Retinal pigment epithelial cell (primary cell): ENCODE measurements around the gene NFATC2.

Source experiments
- DNase-seq: peaks from one replicate; pipeline ENCODE4 v3.0.0-alpha.2; 2010; ENCODE audit warnings: low read depth
- H3K4me3 ChIP-seq: 2 replicates; pipeline ENCODE4 v1.5.1; 2011; ENCODE audit warnings: mild to moderate bottlenecking, low read length, control low read depth, moderate library complexity
- CTCF ChIP-seq: conservative IDR thresholded peaks from 2 replicates; pipeline ENCODE4 v1.5.1; 2011; ENCODE audit warnings: low read depth, low read length, control low read depth, inconsistent platforms

NFATC2 gene

GRCh38 chr20:51470499-51470820, 72.1 kb downstream of the NFATC2 start:
- TF ChIP-seq CTCF = no peak
- no peak overlapping the region for H3K4me3 ChIP-seq
- DNase-seq = no peak

- DNase-seq = no peak
- TF ChIP-seq CTCF = no peak
- H3K4me3 ChIP-seq = no peak overlapping the region
These were observed 72.7 kb downstream of the NFATC2 start for GRCh38 chr20:51469578-51470498.

GRCh38 chr20:51469046-51469445, 73.5 kb downstream of the NFATC2 start:
- no peak for TF ChIP-seq CTCF
- H3K4me3 ChIP-seq = no peak overlapping the region
- no peak for DNase-seq

GRCh38 chr20:51468636-51469035, 73.9 kb downstream of the NFATC2 start:
- TF ChIP-seq CTCF = no peak
- H3K4me3 ChIP-seq = no peak overlapping the region
- no peak for DNase-seq

- no peak for TF ChIP-seq CTCF
- no peak overlapping the region for H3K4me3 ChIP-seq
- no peak for DNase-seq
These were observed 74.4 kb downstream of the NFATC2 start for GRCh38 chr20:51467956-51468626.

- TF ChIP-seq CTCF = no peak
- H3K4me3 ChIP-seq = no peak overlapping the region
- no peak for DNase-seq
These were observed 78.5 kb downstream of the NFATC2 start for GRCh38 chr20:51463998-51464397.

- TF ChIP-seq CTCF = no peak
- DNase-seq = no peak
- no peak overlapping the region for H3K4me3 ChIP-seq
These were observed 79.0 kb downstream of the NFATC2 start for GRCh38 chr20:51463560-51463959.
